Esophagus squamous epithelium (tissue), 4 donors: ENCODE results near the gene KAZN.

Experiments
- CTCF ChIP-seq, 6 experiments: fragments of 450-650 bp in 4 of 6; fragments of 200-600 bp in 2 of 6; sonication (generic) in 2 of 6; IDR thresholded peaks; one replicate each; pipeline ENCODE4 v1.5.1; 2016 to 2019; ENCODE audit warnings: antibody characterized with exemption in 6 of 6, mild to moderate bottlenecking in 4 of 6, moderate library complexity in 4 of 6
- POLR2A ChIP-seq, 4 donors: fragments of 450-650 bp; IDR thresholded peaks; one replicate each; pipeline ENCODE4 v1.6.1; 2017; ENCODE audit warnings: antibody characterized with exemption in 4 of 4, mild to moderate bottlenecking in 4 of 4, moderate library complexity in 3 of 4

GRCh38 chr1:14728516-14728915, 130.0 kb downstream of the KAZN start:
- TF ChIP-seq CTCF (IDR thresholded peaks at IDR 0.05) (no peak), POLR2A (IDR thresholded peaks at IDR 0.05) (no peak)
